HCT116 (cell line): Measurements from ENCODE around the gene PIGH. TPM values are rescaled to one million over a fixed set of nuclear protein-coding genes. Genes with fewer than 3 reads are reported as not detected.

Experiments used
- ATAC-seq: fragments of 200-7000 bp; cut with Tn5 transposase; 2 replicates; pipeline ENCODE4 v1.9.1; 2020; ENCODE audit warnings: mild to moderate bottlenecking, moderate library complexity
- BruUV-seq: library from RNA; stranded (reverse); fragments of 400-500 nt; replicated peaks from 2 replicates; lab custom pipeline; 2021; lab: Mats Ljungman, UMichigan
- CTCF ChIA-PET: fragments of 300-600 bp; sonication (Branson Sonifier 250); formaldehyde crosslinking; loops from one replicate; lab custom pipeline; 2021; ENCODE audit warnings: antibody characterized with exemption; lab: Charles Lee
- POLR2A ChIA-PET: fragments of 300-600, 350-600 bp; sonication (Branson Sonifier 250); formaldehyde crosslinking; loops from one replicate; lab custom pipeline; 2021; ENCODE audit warnings: antibody characterized with exemption; lab: Charles Lee
- RAD21 ChIA-PET, 2 experiments: fragments of 300-600 bp; sonication (Branson Sonifier 250); formaldehyde crosslinking; loops; one replicate each; lab custom pipeline; 2023; ENCODE audit warnings: low total read pairs in 2 of 2; ENCODE audit not compliant: uncharacterized antibody in 2 of 2, unreplicated experiment in 2 of 2, low non-redundant PET in 1 of 2; lab: Charles Lee
- DNase-seq: peaks from one replicate; pipeline ENCODE4 v3.0.0-alpha.2; 2010; ENCODE audit warnings: low read depth, low spot score
- H2AFZ ChIP-seq: fragments of 200-600 bp; shearing (Covaris generic), sonication (generic); 2 replicates; pipeline ENCODE4 v1.6.1; 2017; ENCODE audit warnings: low read depth, mixed run types, mixed read lengths, antibody characterized with exemption, low read length; ENCODE audit not compliant: poor library complexity, severe bottlenecking
- H3K27ac ChIP-seq: 2 replicates; pipeline ENCODE4 v1.5.1; 2012; ENCODE audit warnings: low read depth, low read length
- H3K27me3 ChIP-seq: fragments of 200-600 bp; sonication (generic); 2 replicates; pipeline ENCODE4 v1.6.1; 2016; ENCODE audit warnings: mixed run types, low read length, mixed read lengths; ENCODE audit not compliant: insufficient read depth
- H3K36me3 ChIP-seq, 2 experiments: fragments of 200-500 bp in 1 of 2; fragments of 200-600 bp in 1 of 2; sonication (Bioruptor generic) in 1 of 2; sonication (generic) in 1 of 2; 2 replicates each; pipeline versions ENCODE4 v1.5.1 to v1.6.1; 2014 to 2016; ENCODE audit warnings: low read length in 2 of 2, inconsistent platforms in 1 of 2, mixed read lengths in 1 of 2, mixed run types in 1 of 2; ENCODE audit not compliant: insufficient read depth in 2 of 2, control insufficient read depth in 1 of 2
- H3K4me1 ChIP-seq, 2 experiments: fragments of 200-600 bp in 1 of 2; sonication (generic) in 1 of 2; 2 replicates each; pipeline versions ENCODE4 v1.5.1 to v1.6.1; 2012 to 2017; ENCODE audit warnings: low read length in 2 of 2, inconsistent platforms in 1 of 2, mild to moderate bottlenecking in 1 of 2, mixed read lengths in 1 of 2, mixed run types in 1 of 2, moderate library complexity in 1 of 2; ENCODE audit not compliant: insufficient read depth in 2 of 2, control insufficient read depth in 1 of 2
- H3K4me2 ChIP-seq: fragments of 200-600 bp; sonication (generic); 2 replicates; pipeline ENCODE4 v1.6.1; 2017; ENCODE audit warnings: mixed run types, low read length, mixed read lengths
- H3K4me3 ChIP-seq, 2 experiments: fragments of 200-600 bp in 1 of 2; sonication (generic) in 1 of 2; replicated peaks in 1 of 2; 2 replicates each; pipeline ENCODE4 v1.5.1; 2011 to 2016; ENCODE audit warnings: low read length in 2 of 2, control low read depth in 1 of 2, low read depth in 1 of 2, mild to moderate bottlenecking in 1 of 2, mixed read lengths in 1 of 2, mixed run types in 1 of 2
- H3K79me2 ChIP-seq: fragments of 200-600 bp; sonication (generic); 2 replicates; pipeline ENCODE4 v1.6.1; 2017; ENCODE audit warnings: mild to moderate bottlenecking, mixed run types, low read length, moderate library complexity, mixed read lengths; ENCODE audit not compliant: insufficient read depth
- H3K9ac ChIP-seq: fragments of 200-600 bp; sonication (generic); 2 replicates; pipeline ENCODE4 v1.6.1; 2016; ENCODE audit warnings: low read length, mixed read lengths
- H3K9me2 ChIP-seq: fragments of 200-600 bp; sonication (generic), shearing (Covaris generic); 2 replicates; pipeline ENCODE4 v1.6.1; 2017; ENCODE audit warnings: mixed run types, mild to moderate bottlenecking, moderate library complexity; ENCODE audit not compliant: insufficient read depth
- H3K9me3 ChIP-seq, 2 experiments: fragments of 200-500 bp in 1 of 2; fragments of 200-600 bp in 1 of 2; sonication (Bioruptor generic) in 1 of 2; sonication (generic) in 1 of 2; 2 replicates each; pipeline ENCODE4 v1.6.1; 2014 to 2017; ENCODE audit warnings: low read length in 2 of 2, mixed read lengths in 2 of 2, inconsistent platforms in 1 of 2, low read depth in 1 of 2, mild to moderate bottlenecking in 1 of 2, mixed run types in 1 of 2, moderate library complexity in 1 of 2; ENCODE audit not compliant: control insufficient read depth in 1 of 2, insufficient read depth in 1 of 2
- H4K20me1 ChIP-seq: fragments of 200-600 bp; sonication (generic), shearing (Covaris generic); 2 replicates; pipeline ENCODE4 v1.6.1; 2017; ENCODE audit warnings: mixed run types, mild to moderate bottlenecking, moderate library complexity; ENCODE audit not compliant: insufficient read depth
- ATF3 ChIP-seq: IDR thresholded peaks from 2 replicates; pipeline ENCODE4 v1.6.1; 2012
- CEBPB ChIP-seq: IDR thresholded peaks from 2 replicates; pipeline ENCODE4 v1.6.1; 2012; ENCODE audit warnings: low read depth
- CTCF ChIP-seq, 3 experiments: fragments of 200-600 bp in 1 of 3; sonication (generic) in 1 of 3; IDR thresholded peaks in 2 of 3; conservative IDR thresholded peaks in 1 of 3; 2 replicates each; pipeline ENCODE4 v1.5.1; 2012 to 2017; ENCODE audit warnings: low read depth in 2 of 3, low read length in 2 of 3, antibody characterized with exemption in 1 of 3, borderline replicate concordance in 1 of 3, control low read depth in 1 of 3, mild to moderate bottlenecking in 1 of 3, mixed read lengths in 1 of 3, mixed run types in 1 of 3, moderate library complexity in 1 of 3; ENCODE audit not compliant: insufficient read depth in 1 of 3
- EGR1 ChIP-seq: IDR thresholded peaks from 2 replicates; pipeline ENCODE4 v1.6.1; 2012; ENCODE audit warnings: low read depth
- ELF1 ChIP-seq: IDR thresholded peaks from 2 replicates; pipeline ENCODE4 v1.6.1; 2012; ENCODE audit warnings: low read depth, borderline replicate concordance
- EZH2 ChIP-seq: fragments of 200-600 bp; sonication (generic); IDR thresholded peaks from 2 replicates; pipeline ENCODE4 v1.6.1; 2017; ENCODE audit warnings: antibody characterized with exemption, mixed run types
- FOSL1 ChIP-seq: IDR thresholded peaks from 2 replicates; pipeline ENCODE4 v1.6.1; 2012; ENCODE audit warnings: low read depth
- JUND ChIP-seq: IDR thresholded peaks from 2 replicates; pipeline ENCODE4 v1.6.1; 2012
- MAX ChIP-seq: IDR thresholded peaks from 2 replicates; pipeline ENCODE4 v1.6.1; 2012
- POLR2A ChIP-seq: IDR thresholded peaks from 2 replicates; pipeline ENCODE4 v1.7.0; 2011; ENCODE audit warnings: borderline replicate concordance; ENCODE audit not compliant: insufficient read depth, insufficient read length; ENCODE audit errors: extremely low read depth
- POLR2AphosphoS5 ChIP-seq: IDR thresholded peaks from 2 replicates; pipeline ENCODE4 v1.6.1; 2011; ENCODE audit warnings: mild to moderate bottlenecking, low read depth, low read length, moderate library complexity
- RAD21 ChIP-seq: IDR thresholded peaks from 2 replicates; pipeline ENCODE4 v1.6.1; 2012; ENCODE audit warnings: low read depth, mild to moderate bottlenecking
- SP1 ChIP-seq: IDR thresholded peaks from 2 replicates; pipeline ENCODE4 v1.6.1; 2012; ENCODE audit warnings: low read depth
- TCF7L2 ChIP-seq: IDR thresholded peaks from 2 replicates; pipeline ENCODE4 v1.7.0; 2011; ENCODE audit warnings: borderline replicate concordance, inconsistent platforms; ENCODE audit not compliant: insufficient read depth, insufficient read length; ENCODE audit errors: extremely low read depth
- YY1 ChIP-seq: IDR thresholded peaks from 2 replicates; pipeline ENCODE4 v1.6.1; 2011; ENCODE audit warnings: low read length, low read depth, moderate library complexity, mild to moderate bottlenecking; ENCODE audit not compliant: insufficient replicate concordance; ENCODE audit errors: extremely low read depth
- ZBTB33 ChIP-seq: IDR thresholded peaks from 2 replicates; pipeline ENCODE4 v1.6.1; 2011; ENCODE audit warnings: mild to moderate bottlenecking, low read length, moderate library complexity; ENCODE audit not compliant: insufficient replicate concordance; ENCODE audit errors: extremely low read depth
- ZNF274 ChIP-seq: fragments of 200-500 bp; sonication (Bioruptor generic); IDR thresholded peaks from 2 replicates; pipeline ENCODE4 v1.6.1; 2014; ENCODE audit warnings: mild to moderate bottlenecking, low read depth, low read length, inconsistent platforms
- intact Hi-C: fragments of 100-400 bp; cut with micrococcal nuclease; formaldehyde crosslinking; loops from 2 replicates; pipeline ENCODE4 v1.10.0; 2022
- total RNA-seq: library from RNA; stranded (reverse); gene quantifications from one replicate; pipeline ENCODE4 v1.2.1, GENCODE V29; 2021; ENCODE audit not compliant: unreplicated experiment

The PIGH gene
- total RNA-seq, 1 experiment from 2014 or later: 20.9 TPM

GRCh38 chr14:67582061-67582460 lies 18.0 kb downstream of the PIGH start:
- DNase-seq: no peak
- TF ChIP-seq TCF7L2: no peak
- no peak for TF ChIP-seq CEBPB
- no peak for TF ChIP-seq CTCF (IDR thresholded peaks at IDR 0.05 in 2 of 3, conservative IDR thresholded peaks at IDR 0.05 in 1 of 3; ENCODE audit: borderline replicate concordance in 1 of 3, insufficient read depth in 1 of 3, low read depth in 2 of 3, low read length in 2 of 3)
- TF ChIP-seq POLR2AphosphoS5: no peak
- no peak for TF ChIP-seq EGR1
- no peak for TF ChIP-seq JUND
- TF ChIP-seq ELF1: no peak
- no peak for TF ChIP-seq MAX
- no peak for TF ChIP-seq ZBTB33
- TF ChIP-seq ZNF274: no peak
- no peak for TF ChIP-seq SP1
- TF ChIP-seq EZH2: no peak
- TF ChIP-seq YY1: no peak
- TF ChIP-seq POLR2A: no peak
- no peak for TF ChIP-seq ATF3
- TF ChIP-seq FOSL1: no peak
- TF ChIP-seq RAD21: no peak
- no peak for ATAC-seq
- ChIA-PET RAD21 (interaction anchor here (1.3 to 2.4 kb wide), 2 partner anchors 122 kb away, joined by 3 to 6 read pairs; no protein-coding TSS in a partner anchor), POLR2A (interaction anchor here (1.3 kb wide), 1 partner anchor 118 kb away, joined by 5 read pairs; no protein-coding TSS in a partner anchor), CTCF (interaction anchor here (1.1 to 8.1 kb wide), 7 partner anchors 10 to 154 kb away, joined by 3 to 117 read pairs (median 11); partner anchors contain the start of genes PIGH and RDH12)
- Histone ChIP-seq H3K9ac (no peak overlapping the region), H3K27ac (no peak overlapping the region), H2AFZ (no peak overlapping the region), H4K20me1 (no peaks in the 10 kb centered on the region), H3K9me3 (no peaks in the 10 kb centered on the region), H3K4me3 (no peak overlapping the region), H3K4me2 (no peak overlapping the region), H3K4me1 (no peaks in the 10 kb centered on the region), H3K9me2 (no peaks in the 10 kb centered on the region), H3K36me3 (peaks cover 8 to 11% of the 10 kb centered on the region in 2 experiments; a peak in 3 of 4 replicates), H3K79me2 (no peaks in the 10 kb centered on the region), H3K27me3 (no peaks in the 10 kb centered on the region)
- BruUV-seq: no TSS peak
- intact Hi-C loops: loop anchor here (10.0 kb wide), 1 partner anchor 353 kb away; no protein-coding TSS in a partner anchor
